ENCODE results near the gene GPR146.
"Not testable (repeated sequence)": the region's sequence is repeated elsewhere in the genome, so short reads cannot be mapped to it uniquely, and the experiment has no call there.

GPR146 gene

DNA sequence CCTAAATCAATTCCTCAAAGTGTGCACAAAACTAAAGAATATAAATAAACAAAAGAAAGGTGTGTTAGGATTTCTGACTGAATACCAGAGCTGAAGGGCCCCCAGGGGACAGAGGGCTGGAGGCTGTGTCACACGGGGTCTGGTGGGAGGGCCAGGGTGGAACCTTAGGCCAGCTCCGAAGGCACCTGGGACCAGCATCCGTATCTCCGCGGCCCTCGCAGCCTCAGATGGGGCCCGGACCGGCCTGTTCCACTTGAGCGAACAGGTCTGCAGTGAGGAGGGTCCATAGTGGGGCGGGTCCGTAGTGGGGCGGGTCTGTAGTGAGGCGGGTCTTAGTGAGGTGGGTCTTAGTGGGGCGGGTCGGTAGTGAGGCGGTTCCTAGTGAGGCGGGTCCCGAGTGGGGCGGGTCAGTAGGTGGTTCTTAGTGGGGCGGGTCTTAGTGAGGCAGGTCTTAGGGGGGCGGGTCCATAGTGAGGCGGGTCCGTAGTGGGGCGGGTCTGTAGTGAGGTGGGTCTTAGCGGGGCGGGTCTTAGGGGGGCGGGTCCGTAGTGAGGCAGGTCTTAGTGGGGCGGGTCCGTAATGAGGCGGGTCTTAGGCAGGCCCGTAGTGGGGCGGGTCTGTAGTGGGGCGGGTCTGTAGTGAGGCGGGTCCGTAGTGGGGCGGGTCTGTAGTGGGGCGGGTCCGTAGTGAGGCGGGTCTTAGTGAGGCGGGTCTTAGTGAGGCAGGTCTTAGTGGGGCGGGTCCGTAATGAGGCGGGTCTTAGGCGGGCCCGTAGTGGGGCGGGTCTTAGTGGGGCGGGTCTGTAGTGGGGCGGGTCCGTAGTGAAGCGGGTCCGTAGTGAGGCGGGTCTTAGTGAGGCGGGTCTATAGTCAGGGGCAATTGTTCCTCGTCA lies 15.1 kb downstream of the GPR146 start:
- DNase-seq = no peak

DNA sequence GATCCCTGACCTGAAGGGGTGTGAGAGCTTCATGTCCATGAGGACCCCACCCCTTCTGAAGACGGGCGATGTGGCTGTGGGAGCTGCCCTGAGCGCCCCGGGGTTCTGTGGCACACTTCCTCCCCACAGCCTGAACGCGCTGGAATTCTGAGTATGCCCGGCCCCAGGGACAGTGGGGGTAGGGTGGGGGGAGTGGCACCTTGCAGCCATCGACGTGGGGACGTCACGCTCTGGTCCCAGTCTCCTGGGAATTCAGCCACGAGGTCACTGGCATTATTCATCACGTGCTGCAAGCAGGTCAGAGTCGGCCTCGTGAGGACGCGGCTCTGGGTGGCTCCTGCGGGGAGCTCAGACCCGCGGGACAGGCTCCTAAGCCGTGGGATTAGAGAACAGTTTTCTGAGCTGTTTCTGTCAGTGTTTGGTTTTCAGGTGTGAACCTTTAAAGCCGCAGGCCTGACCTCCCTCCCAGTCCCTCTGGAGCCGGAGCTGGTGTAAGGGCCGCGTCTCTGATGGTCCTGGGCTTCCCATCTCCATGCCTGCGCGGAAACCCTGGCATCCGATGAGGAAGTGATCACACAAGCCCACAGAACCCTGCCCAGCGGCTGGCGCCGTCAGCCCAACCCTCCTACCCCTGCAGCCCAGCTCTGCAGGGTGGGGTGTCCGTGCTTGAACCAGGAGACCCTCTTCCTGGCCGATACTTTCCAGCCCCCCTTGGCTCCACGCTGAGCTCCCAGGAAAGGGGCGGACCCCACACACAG lies 16.1 kb downstream of the GPR146 start:
- no peak for DNase-seq

DNA sequence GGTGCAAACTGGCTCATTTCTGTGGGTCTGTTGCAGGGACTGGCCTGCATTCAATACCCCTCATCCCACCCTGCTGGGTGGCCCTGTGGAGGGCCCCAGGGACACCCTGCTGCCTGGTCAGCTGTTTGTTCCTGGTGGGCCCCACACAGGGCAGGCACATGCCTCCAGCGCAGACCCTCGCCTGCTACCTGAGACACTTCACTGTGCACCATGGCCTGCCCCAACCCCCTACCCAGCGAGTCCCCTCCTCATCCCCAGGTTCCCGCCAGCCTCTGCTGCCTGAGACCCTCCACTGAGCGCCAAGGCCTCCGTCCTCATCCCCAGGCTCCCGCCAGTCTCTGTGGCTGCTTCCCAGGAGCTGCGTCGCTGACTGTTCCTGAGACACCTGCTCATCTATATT lies 16.8 kb downstream of the GPR146 start:
- no peak for DNase-seq

- DNase-seq = no peak
Observed at GRCh38 chr7:1062296-1063294, 18.2 kb downstream of the GPR146 start.

DNA sequence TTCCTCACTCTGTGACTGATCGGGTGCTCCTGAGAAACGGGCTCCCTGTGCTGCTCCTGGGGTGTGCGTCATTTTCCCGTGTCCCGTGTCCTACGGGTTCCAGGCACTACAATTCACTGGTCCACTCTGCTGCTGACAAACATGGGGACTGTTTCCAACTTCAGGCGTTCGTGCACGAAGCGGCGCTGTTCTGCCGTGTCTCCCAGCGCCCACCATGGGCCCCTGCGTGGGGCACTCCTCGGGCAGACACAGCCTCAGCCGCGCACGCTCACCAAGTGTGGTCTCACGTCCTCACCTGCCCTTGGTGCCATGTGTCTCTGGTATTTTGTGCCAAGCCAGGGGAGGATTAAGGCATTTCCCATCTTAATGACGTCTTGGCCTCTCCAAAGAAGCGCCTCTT lies 19.0 kb downstream of the GPR146 start:
- DNase-seq = no peak

DNA sequence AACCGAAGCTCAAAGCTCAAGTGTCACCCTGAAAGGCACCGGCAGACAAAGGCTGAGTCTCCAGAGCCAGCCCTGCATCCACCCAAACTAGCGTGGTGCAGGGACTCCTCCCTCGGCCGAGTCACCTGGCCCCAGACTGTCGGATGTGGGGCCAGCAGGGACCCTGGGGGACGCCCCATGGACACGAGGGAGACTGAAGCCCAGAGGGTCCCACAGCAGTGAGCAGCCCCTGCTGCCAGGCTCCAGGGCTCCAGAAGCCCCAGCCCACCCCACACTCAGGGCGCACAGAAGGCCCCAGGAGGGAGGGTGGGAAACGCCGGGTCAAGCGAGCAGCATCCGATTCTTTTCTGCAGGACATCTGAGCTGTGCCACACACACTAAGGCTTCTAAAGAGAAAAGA lies 20.2 kb downstream of the GPR146 start:
- DNase-seq = no peak

GRCh38 chr7:1065263-1065584 lies 20.9 kb downstream of the GPR146 start:
- no peak for DNase-seq

DNA sequence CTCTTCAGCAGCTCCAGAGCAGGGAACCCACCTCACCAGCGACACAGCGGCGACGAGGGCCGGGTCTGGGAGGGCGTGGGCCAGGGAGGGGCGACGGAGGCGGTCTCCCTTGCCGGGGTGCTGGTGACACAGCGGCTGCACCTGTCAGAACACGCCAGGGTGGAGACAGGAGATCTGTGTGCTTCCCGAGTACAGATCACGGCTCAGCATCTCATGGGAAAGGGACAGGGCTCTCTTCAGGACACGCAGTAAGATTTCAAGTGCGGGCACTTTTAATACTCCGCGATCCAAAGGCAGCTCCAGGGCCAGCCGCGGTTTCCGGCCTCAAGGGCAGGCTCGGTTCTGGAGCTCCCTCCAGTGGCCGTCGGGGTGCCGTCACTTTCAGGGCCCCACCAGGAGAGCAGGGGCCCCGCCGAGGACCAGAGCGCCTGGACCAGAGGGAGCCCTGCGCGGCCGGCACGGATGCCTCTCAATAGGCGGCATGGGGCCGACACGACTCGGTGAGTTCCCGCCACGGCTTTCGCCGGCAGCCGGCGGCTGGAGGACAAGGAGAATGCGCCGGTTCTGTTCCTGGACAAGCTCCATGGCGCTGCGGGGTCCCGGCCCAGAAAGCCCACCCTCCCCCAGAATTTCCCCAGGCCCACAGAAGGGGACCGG lies 21.4 kb downstream of the GPR146 start:
- DNase-seq = peak; percentile 71

DNA sequence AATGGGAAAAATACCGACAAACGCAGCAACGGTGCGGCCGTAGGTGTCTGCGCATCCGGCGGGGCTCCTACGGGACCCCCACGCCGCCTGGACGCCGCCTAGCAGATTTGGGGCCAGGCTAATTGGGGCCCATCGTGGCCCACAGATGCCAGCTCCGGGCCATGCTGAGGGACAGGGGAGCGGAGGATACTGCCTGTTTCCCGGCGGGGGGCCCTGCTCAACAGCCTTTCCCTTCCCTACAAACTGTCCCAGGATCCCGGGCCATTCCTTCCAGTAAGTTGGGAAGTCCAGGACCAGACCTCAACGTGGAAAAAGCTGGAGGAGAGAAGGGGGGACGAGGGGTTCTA lies 21.9 kb downstream of the GPR146 start:
- DNase-seq = no peak

GRCh38 chr7:1068013-1068412 lies 23.7 kb downstream of the GPR146 start:
- no peak for DNase-seq

- DNase-seq = no peak
Observed at GRCh38 chr7:1068619-1069018, 24.3 kb downstream of the GPR146 start.

- DNase-seq = no peak
Observed at GRCh38 chr7:1070544-1071011, 26.2 kb downstream of the GPR146 start.

- DNase-seq = no peak
Observed at GRCh38 chr7:1071731-1072254, 27.4 kb downstream of the GPR146 start.

DNA sequence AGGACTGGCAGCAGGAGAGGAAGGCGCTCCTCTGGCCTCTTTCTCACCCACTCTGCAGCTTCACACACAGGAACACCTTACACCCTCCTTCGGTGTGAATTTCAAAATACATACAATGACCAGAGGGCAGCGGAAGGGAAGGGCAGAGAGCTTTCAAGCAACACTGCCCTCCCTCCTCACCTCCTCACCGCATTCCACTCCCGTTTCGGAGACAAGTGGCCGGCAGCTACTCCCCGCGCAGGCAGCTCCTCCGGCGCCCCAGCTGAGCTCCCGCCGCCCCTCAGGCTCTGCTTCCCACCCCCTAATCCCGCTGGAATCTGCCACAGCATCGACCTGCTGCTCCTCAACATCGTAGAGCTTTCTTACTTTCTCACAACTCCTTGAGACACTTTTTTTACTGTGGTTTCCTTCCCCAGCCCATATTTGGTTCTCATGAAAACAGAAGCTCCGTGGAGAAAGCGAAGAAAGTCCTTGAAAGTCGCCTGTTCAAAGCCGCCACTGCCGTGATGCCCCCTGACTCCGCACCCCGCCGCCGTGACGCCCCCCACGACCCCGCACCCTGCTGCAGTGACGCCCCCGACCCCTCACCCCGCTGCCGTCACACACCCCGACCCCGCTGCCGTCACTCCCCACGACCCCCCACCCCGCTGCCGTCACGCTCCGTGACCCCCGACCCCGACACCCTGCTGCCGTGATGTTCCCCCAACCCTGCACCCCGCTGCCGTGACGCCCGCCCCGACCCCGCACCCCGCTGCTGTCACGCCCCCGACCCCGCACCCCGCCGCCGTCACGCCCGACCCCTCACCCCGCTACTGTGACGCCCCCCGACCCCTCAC lies 29.0 kb downstream of the GPR146 start:
- no peak for DNase-seq

DNA sequence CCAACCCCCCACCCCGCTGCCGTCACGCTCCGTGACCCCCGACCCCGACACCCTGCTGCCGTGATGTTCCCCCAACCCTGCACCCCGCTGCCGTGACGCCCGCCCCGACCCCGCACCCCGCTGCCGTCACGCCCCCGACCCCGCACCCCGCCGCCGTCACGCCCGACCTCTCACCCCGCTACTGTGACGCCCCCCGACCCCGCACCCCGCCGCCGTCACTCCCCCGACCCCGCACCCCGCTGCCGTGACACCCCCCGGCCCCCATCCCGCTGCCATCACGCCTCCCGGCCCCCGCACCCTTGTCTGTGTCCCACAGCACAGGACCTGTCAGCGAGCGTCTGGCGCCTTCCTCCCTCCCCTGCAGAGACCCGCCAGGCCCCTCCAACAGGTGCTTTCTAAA lies 29.7 kb downstream of the GPR146 start:
- DNase-seq = not testable (repeated sequence)

DNA sequence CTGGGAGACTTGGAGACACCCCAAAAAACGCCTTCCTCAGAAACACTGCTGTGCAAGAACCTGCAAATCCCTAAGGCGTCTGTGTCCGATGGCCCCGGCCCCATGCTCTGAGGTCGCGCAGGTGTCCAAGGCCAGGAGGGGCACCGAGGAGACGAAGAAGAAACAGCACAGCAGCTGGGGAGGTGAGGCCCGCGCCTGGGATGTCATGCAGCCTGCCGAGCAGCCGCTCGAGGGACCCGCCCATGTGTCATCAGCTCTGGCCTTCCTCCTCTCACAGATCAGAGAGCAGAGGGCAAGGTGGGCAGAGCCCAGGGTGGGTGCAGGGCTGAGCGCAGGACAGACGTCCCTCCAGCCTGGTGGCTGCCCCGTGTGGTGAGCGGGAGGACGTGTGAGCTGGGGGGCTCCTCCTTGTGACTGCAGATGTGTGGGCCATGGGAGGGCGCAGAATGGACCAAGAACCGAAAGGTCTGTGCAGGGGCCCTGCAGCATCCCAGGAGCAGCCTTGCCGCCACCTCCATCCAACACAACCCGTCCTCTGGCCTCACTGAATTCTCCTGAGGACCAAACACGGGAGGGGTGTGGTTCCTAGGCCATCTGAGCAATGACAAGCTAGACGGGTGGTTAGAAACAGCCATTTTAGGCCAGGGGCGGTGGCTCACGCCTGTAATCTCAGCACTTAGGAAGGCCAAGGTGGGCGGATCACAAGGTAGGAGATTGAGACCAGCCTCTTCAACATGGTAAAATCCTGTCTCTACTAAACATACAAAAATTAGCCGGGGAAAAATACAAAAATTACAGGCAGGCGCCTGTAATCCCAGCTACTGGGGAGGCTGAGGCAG lies 30.5 kb downstream of the GPR146 start:
- DNase-seq = no peak

DNA sequence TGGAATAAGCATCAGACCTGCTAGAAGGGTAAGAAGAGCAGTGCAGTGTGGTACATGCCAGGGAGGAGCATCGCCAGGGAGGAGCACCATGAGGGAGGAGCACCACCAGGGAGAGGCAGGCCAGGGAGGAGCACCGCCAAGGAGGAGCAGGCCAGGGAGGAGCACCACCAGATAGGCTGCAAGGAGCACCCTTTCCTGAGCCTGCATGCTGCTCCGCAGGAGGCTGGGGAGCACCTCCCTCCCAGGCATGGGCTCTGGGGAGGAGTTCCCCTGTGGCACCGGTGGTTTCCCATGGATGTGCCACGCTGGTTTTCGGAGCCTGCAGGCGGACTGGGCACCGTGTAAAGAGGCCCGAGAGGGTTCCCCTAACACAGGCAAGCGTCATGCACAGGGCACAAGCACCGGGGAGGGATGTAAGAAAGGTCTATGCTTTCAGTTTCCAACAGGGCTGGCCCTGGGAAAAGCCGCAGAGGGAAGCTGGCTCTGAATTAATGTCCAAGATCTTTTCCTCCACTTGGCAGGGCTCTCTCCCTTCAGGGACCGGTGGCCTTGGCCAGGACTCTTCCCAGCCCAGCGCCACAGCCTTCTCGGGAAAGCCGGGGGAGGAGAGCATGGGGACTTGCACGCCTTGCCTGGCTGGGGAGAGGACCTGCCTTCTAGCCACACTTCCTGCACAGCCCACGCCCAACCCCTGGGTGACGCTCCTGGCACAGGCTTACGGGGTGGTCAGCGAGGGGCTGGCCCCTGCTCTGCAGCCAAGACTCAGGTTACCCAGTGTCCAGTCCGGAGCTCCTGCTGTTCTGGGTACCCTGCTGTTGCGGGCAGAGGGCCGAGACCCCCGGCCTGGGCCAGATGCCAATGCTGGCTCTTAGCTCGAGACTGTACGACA lies 32.1 kb downstream of the GPR146 start:
- no peak for DNase-seq

DNA sequence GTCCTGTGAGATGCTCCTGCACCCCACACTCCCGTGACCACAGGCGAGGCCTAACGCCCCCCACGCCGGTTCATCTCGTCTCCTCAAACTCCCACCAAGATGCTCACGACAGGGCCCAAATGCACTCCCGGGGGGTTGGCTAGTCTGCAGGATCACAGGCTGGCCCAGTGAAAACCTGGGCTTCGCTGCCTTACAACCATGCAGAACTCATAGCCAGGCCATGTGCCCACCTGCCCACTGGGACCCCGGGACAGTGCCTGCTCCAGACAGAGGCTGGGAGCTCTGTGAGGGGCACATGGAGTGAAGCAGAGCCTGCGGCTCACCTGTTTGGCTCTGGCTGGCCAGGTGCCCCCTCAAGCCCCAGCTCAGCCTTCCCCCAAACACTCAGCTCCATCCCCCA lies 34.2 kb downstream of the GPR146 start:
- no peak for DNase-seq

DNA sequence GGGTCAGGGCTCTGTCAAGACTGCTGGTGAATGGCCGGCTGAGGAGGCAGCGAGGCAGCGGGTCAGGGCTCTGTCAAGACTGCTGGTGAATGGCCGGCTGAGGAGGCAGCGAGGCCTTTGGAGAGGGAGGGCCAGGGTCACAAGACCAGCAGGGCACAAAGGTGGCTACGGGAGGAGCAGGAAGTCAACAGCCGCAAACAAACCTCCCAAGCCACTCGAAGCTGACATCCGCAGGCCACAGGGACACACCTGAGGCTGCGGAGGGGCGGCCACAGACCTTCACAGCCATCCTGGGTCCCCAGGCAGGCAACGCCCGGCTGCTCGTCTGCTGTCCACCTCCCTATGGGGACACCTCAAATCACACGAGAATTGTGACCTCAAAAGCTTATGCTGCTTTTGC lies 34.6 kb downstream of the GPR146 start:
- DNase-seq = no peak
